Prostate gland (tissue), 2 donors: Measurements from ENCODE around the gene LCN12.

Experiments
- POLR2A ChIP-seq: fragments of 450-650 bp; IDR thresholded peaks from one replicate; pipeline ENCODE4 v1.6.1; 2016; ENCODE audit warnings: antibody characterized with exemption, mild to moderate bottlenecking
- TF ChIP-seq, protein P1 (sequence below), 4 experiments: fragments of 200-600 bp in 2 of 4; fragments of 450-650 bp in 2 of 4; sonication (generic) in 2 of 4; IDR thresholded peaks; 1 replicate in 3 of 4; 2 replicates in 1 of 4; pipeline ENCODE4 v1.5.1; 2016 to 2019; ENCODE audit warnings: antibody characterized with exemption in 4 of 4, mild to moderate bottlenecking in 2 of 4, moderate library complexity in 2 of 4

DNA sequence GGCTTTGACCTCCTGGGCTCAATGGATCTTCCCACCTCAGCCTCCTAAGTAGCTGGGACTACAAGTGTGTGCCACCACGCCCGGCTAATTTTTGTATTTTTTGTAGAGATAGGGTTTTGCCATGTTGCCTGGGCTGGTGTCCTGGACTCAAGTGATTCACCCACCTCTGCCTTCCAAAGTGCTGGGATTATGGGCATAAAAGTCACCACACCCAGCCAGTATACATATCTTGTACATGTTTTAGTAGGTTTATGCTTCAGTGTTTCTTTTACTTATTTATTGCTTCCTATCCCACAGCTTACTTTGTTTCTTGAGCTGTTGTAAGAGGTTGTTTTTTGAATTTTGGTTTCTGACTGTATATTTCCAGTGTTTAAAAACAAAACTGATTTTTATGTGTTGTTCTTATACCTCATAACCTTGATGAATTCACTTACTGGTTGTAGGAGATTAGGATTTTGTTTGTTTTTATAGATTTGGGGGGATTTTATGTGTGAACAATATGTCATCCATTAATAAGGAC is 20.4 kb upstream of the LCN12 start:
- TF ChIP-seq, protein P1, sequence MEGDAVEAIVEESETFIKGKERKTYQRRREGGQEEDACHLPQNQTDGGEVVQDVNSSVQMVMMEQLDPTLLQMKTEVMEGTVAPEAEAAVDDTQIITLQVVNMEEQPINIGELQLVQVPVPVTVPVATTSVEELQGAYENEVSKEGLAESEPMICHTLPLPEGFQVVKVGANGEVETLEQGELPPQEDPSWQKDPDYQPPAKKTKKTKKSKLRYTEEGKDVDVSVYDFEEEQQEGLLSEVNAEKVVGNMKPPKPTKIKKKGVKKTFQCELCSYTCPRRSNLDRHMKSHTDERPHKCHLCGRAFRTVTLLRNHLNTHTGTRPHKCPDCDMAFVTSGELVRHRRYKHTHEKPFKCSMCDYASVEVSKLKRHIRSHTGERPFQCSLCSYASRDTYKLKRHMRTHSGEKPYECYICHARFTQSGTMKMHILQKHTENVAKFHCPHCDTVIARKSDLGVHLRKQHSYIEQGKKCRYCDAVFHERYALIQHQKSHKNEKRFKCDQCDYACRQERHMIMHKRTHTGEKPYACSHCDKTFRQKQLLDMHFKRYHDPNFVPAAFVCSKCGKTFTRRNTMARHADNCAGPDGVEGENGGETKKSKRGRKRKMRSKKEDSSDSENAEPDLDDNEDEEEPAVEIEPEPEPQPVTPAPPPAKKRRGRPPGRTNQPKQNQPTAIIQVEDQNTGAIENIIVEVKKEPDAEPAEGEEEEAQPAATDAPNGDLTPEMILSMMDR (IDR thresholded peaks at IDR 0.05) = no peak
- TF ChIP-seq POLR2A = no peak
